ENCODE measurements around the gene MAP2K7. TPM values are rescaled to one million over a fixed set of nuclear protein-coding genes. Genes with fewer than 3 reads are reported as not detected.

Gene MAP2K7
- total and polyA plus RNA-seq, 2 of the 4 experiments (the other 2 are of a cell fraction): 4.1 to 15.6 TPM

DNA sequence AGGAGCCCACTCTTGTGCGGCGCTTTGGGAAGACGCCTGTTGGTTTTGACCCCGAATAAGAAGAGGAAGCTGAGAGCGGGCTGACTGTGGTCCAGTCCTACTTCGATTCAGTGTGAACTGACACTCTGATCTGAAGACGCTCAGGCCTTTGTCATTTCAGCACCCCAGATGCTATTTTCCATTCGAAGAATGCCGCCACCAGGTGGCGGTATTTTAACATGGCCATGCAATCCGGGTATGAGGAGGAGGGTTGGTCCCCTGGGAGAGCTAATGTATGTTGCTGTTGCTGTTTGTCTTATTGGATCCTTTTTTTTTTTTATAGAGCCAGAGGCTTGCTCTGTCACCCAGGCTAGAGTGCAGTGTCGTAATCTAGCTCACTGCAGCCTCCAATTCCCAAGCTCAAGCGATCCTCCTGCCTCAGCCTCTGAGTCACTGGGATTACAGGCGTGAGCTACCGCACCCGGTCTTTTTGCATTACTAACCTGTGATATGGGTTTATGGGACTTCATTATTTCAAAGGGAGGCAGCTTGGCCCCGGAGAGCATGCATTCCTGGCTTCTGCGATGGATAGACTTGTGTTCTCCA lies 40.6 kb downstream of the MAP2K7 start:
- H3K36me3 ChIP-seq (ENCODE audit: control insufficient read depth, insufficient read depth, low read length): peaks cover 12% of the 10 kb centered on the region; the same call in 1 of the 2 replicates
- no peak overlapping the region for H3K18ac ChIP-seq (ENCODE audit: low read depth, low read length)
- peak; percentile 56 for ATAC-seq (ENCODE audit: low read depth)
- POLR2A ChIA-PET (ENCODE audit: unreplicated experiment): interaction anchor here (0.5 kb wide), 2 partner anchors 309 to 323 kb away, joined by 3 to 4 read pairs; no protein-coding TSS in a partner anchor
- no peak overlapping the region for H2BK15ac ChIP-seq (ENCODE audit: low read depth, low read length)
- no peaks in the 10 kb centered on the region for H3K4me1 ChIP-seq (ENCODE audit: control insufficient read depth, insufficient read depth, low read length)
- BruUV-seq (replicated peaks): no TSS peak
- no peak overlapping the region for H4K5ac ChIP-seq (ENCODE audit: low read depth, low read length)
- H4K8ac ChIP-seq (ENCODE audit: low read depth in 2 of 2, low read length in 2 of 2): no peak overlapping the region
- H3K23ac ChIP-seq (ENCODE audit: low read depth, low read length): no peak overlapping the region
- no peak overlapping the region for H3K4ac ChIP-seq (ENCODE audit: low read depth, low read length)
- H2BK120ac ChIP-seq (ENCODE audit: low read depth, low read length): no peak overlapping the region
- intact Hi-C loops (cut with micrococcal nuclease): loop anchor here (1.0 kb wide), 2 partner anchors 214 to 309 kb away; no protein-coding TSS in a partner anchor
- H3K9ac ChIP-seq (ENCODE audit: low read depth, low read length): no peak overlapping the region
- H3K9me3 ChIP-seq (ENCODE audit: control insufficient read depth, insufficient read depth, low read length): no peaks in the 10 kb centered on the region
- peak overlapping the region; percentile 96 for H2AFZ ChIP-seq (replicated peaks; ENCODE audit: low read length, poor library complexity)
- no peak overlapping the region for H2BK20ac ChIP-seq (ENCODE audit: low read depth, low read length)
- H4K91ac ChIP-seq (ENCODE audit: insufficient read depth, low read depth, low read length): no peak overlapping the region
- H3K27me3 ChIP-seq (ENCODE audit: control insufficient read depth, insufficient read depth, low read length): no peaks in the 10 kb centered on the region
- 14% methylated on average over 9 of the region's 18 CpGs; no CpG with 5 or more reads in 1 of the 2 experiments for WGBS, 2 experiments (ENCODE audit: extremely low coverage in 2 of 2, insufficient read length in 1 of 2)
- peaks cover 8 to 32% of the 10 kb centered on the region in 2 experiments; a peak in 3 of 4 replicates for H3K79me1 ChIP-seq (ENCODE audit: low read depth in 1 of 2, low read length in 2 of 2)
- peak overlapping the region; percentile 84 for H3K4me2 ChIP-seq (ENCODE audit: low read depth, low read length)
- peak; percentile 89 for DNase-seq
- H2AK9ac ChIP-seq (replicated peaks; ENCODE audit: low read depth, low read length, poor library complexity): peak overlapping the region; percentile 60
- no peak overlapping the region for H3K27ac ChIP-seq (ENCODE audit: insufficient read depth, low read length)
- dilution Hi-C loops (cut with HindIII; ENCODE audit: low sequenced_read_pairs, unreplicated experiment): no loop called here
- no peak overlapping the region for H3K56ac ChIP-seq (ENCODE audit: extremely low read depth, insufficient read depth, low read length)
- in situ Hi-C loops (cut with MboI; ENCODE audit: low sequenced_read_pairs): loop anchor here (5.0 kb wide), 1 partner anchor 308 kb away; no protein-coding TSS in a partner anchor
- no peak overlapping the region for H2AK5ac ChIP-seq (ENCODE audit: low read depth, low read length)
- H3K4me3 ChIP-seq (ENCODE audit: insufficient read depth, low read depth, low read length): peak overlapping the region; percentile 44
- H3K9me1 ChIP-seq (ENCODE audit: insufficient read depth, low read length): peaks cover 4% of the 10 kb centered on the region; the same call in 1 of the 2 replicates
- no peak overlapping the region for H2BK5ac ChIP-seq (ENCODE audit: low read depth, low read length, poor library complexity, severe bottlenecking)
- 0 out of 2 replicates have a peak overlapping the region, but pooled peaks have one; percentile 4 for H3K14ac ChIP-seq (replicated peaks; ENCODE audit: low read depth, low read length)
- CTCF ChIA-PET: interaction anchor here (0.6 to 1.9 kb wide), 13 partner anchors 11 to 451 kb away, joined by 3 to 6 read pairs (median 3); partner anchors contain the start of gene ELAVL1
- no peaks in the 10 kb centered on the region for H4K20me1 ChIP-seq (ENCODE audit: insufficient read depth, low read length)
- TF ChIP-seq ELK1 (IDR thresholded peaks at IDR 0.05; ENCODE audit: borderline replicate concordance, low read depth, low read length) (no peak), BHLHE40 (IDR thresholded peaks at IDR 0.05; ENCODE audit: low read depth, low read length) (no peak), SMC3 (IDR thresholded peaks at IDR 0.05; ENCODE audit: low read depth, low read length) (peak; percentile 82), RAD21 (IDR thresholded peaks at IDR 0.05; ENCODE audit: low read length) (peak; percentile 71), RFX5 (IDR thresholded peaks at IDR 0.05; ENCODE audit: low read depth, low read length) (no peak), POLR2A (IDR thresholded peaks at IDR 0.05; ENCODE audit: low read depth, low read length) (peak; percentile 5; the same call in 1 of the 2 replicates), MAFK (IDR thresholded peaks at IDR 0.05; ENCODE audit: low read depth, low read length) (no peak), CHD1 (IDR thresholded peaks at IDR 0.05; ENCODE audit: low read depth, low read length) (no peak), USF2 (IDR thresholded peaks at IDR 0.05; ENCODE audit: low read depth, low read length) (no peak), CEBPB (IDR thresholded peaks at IDR 0.05; ENCODE audit: low read depth, low read length) (peak; percentile 57), MAZ (IDR thresholded peaks at IDR 0.05; ENCODE audit: borderline replicate concordance, low read depth, low read length) (peak; percentile 35; the same call in 1 of the 2 replicates), FOS (IDR thresholded peaks at IDR 0.05; ENCODE audit: low read depth, low read length) (no peak), CTCF (conservative IDR thresholded peaks at IDR 0.05; ENCODE audit: low read depth, low read length) (peak; percentile 88), NFE2L2 (IDR thresholded peaks at IDR 0.05; ENCODE audit: low read depth, low read length) (no peak), MXI1 (IDR thresholded peaks at IDR 0.05; ENCODE audit: borderline replicate concordance, low read depth, low read length) (no peak)
